Effector CD4-positive, alpha-beta T cell (primary cell): ENCODE data around the gene SOX14.

ENCODE experiments used
- DNase-seq: peaks from one replicate; pipeline ENCODE4 v3.0.0-alpha.2; 2020

Gene SOX14

GRCh38 chr3:137768361-137769321 lies 4.5 kb downstream of the SOX14 start:
- DNase-seq, result no peak

- DNase-seq, result no peak
These were observed 5.4 kb downstream of the SOX14 start for GRCh38 chr3:137769322-137770065.

GRCh38 chr3:137770066-137770834 lies 6.1 kb downstream of the SOX14 start:
- DNase-seq, result no peak

GRCh38 chr3:137770835-137771399 lies 6.8 kb downstream of the SOX14 start:
- no peak for DNase-seq

- no peak for DNase-seq
These were observed 7.5 kb downstream of the SOX14 start for GRCh38 chr3:137771401-137772213.

GRCh38 chr3:137772214-137772955 lies 8.3 kb downstream of the SOX14 start:
- DNase-seq, result no peak

GRCh38 chr3:137778941-137779340 lies 14.8 kb downstream of the SOX14 start:
- DNase-seq, result no peak

- no peak for DNase-seq
These were observed 23.4 kb downstream of the SOX14 start for GRCh38 chr3:137787529-137787928.

GRCh38 chr3:137789236-137789635 lies 25.1 kb downstream of the SOX14 start:
- no peak for DNase-seq

- DNase-seq, result no peak
These were observed 28.6 kb downstream of the SOX14 start for GRCh38 chr3:137792626-137793271.

GRCh38 chr3:137796993-137797392 lies 32.9 kb downstream of the SOX14 start:
- no peak for DNase-seq

GRCh38 chr3:137803215-137803614 lies 39.1 kb downstream of the SOX14 start:
- DNase-seq, result no peak

- no peak for DNase-seq
These were observed 43.9 kb downstream of the SOX14 start for GRCh38 chr3:137807998-137808397.

GRCh38 chr3:137809509-137809908 lies 45.4 kb downstream of the SOX14 start:
- DNase-seq, result no peak

- no peak for DNase-seq
These were observed 47.9 kb downstream of the SOX14 start for GRCh38 chr3:137812023-137812422.

- DNase-seq, result no peak
These were observed 51.1 kb downstream of the SOX14 start for GRCh38 chr3:137815251-137815650.
